Epidermal melanocyte (primary cell): ENCODE results near the gene TMEM170A.
A peak's percentile ranks its signal among the peaks of the same experiment; 100 is the strongest.

Experiments used
- DNase-seq: peaks from one replicate; pipeline ENCODE4 v3.0.0; 2011; ENCODE audit warnings: low spot score; ENCODE audit not compliant: insufficient read length

TMEM170A gene

DNA sequence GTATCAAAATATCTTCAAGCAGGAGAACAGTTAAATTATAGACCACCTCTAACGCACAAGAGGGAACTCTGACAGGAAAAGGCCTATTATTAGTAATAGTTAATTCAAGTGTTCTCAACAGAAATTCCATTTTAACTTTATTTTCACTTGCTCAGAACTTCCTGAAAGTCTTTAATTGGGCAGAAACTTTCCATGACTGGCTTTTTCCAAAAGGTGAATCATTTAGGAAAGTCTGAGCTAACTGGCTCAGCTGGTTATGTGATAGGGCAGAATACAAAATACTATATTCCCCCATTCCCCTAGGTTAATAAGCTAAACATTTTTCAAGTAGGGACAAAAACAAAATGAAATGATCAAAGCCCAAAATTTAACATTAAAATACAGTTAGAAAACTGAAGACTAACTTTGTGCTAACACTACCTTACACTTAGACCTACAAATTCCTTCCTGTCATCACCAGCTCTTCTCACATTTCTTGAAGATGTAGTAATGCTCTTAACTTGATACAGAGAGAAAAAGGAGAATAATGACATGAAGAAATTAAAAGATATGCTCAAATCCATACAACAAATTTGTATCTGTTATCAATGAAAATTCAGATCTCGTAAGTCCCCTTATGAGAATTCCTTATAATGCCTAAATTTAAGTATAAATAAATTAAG lies 62.2 kb downstream of the TMEM170A start:
- no peak for DNase-seq

DNA sequence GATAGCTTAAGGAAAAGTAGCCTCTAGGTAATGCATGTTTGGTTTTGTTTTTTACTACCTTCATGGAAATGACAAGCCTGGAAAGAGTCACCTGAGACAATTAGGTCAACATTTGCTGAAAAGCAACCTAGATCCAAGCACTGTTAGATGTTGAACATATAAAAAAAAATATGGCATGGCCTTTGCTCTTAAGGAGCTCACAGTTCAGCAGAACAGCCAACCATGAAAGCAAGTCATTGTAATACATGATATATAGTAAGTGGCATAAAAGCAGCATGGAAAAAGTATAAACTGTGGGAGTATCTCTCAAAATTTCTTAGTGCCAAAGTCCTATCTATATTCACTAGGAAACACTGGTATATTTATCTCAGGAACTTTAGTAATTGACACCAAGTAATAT lies 62.8 kb downstream of the TMEM170A start:
- peak; percentile 22 for DNase-seq

DNA sequence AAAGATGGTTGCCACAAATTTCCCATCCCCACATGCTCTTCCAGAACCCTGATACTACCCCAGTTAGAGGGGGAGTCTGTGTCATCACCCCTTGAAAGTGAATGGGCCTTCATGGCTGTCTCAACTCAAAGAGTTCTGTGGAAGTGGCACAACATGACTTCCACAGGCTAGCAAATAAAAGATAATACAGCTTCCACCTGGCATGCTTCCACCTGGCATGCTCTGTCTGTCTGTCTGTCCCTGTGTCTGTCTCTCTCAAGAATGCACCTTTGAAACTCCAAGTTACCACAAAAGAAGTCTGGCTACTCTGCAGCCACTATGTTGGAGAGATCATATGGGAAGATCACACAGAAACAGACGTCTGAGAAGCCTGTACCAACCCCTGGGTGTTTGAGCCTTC lies 66.2 kb downstream of the TMEM170A start:
- no peak for DNase-seq

DNA sequence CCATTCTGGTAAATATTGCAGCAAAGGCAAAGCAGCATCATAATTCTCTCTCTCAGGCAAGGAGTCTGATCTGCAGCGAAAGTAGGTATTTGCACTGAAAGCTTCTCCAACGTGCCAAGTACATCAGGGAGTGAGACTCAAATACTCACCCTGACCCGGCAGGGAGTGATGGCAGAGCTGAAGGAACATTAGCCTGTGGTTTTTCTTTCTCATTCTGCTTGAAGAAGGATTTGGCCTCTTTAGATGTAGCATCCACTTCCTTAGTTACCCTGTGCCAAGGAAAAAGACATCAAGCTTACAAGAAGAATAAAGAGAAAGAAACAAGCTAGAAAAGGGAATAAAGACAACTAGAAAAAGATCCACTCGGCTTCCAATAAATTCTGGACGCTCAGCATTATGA lies 69.5 kb downstream of the TMEM170A start:
- DNase-seq, result no peak
